ENCODE results near the gene CSNK1A1. TPM values are rescaled to one million over a fixed set of nuclear protein-coding genes. Genes with fewer than 3 reads are reported as not detected.
"Not testable (repeated sequence)": the region's sequence is repeated elsewhere in the genome, so short reads cannot be mapped to it uniquely, and the experiment has no call there.

CSNK1A1 gene
- total RNA-seq, 1 experiment from 2014 or later: 263 TPM

GRCh38 chr5:149444430-149444829 lies 106.8 kb downstream of the CSNK1A1 start:
- H3K27ac ChIP-seq (ENCODE audit: low read depth, low read length); intact Hi-C loops (cut with micrococcal nuclease); BruUV-seq (replicated peaks); H4K20me1 ChIP-seq (ENCODE audit: insufficient read depth); H3K4me3 ChIP-seq (replicated peaks in 1 of 2; ENCODE audit: low read depth in 1 of 2, low read length in 2 of 2); ATAC-seq; H3K4me2 ChIP-seq (ENCODE audit: low read length); H3K9ac ChIP-seq (ENCODE audit: low read length); H3K79me2 ChIP-seq (ENCODE audit: insufficient read depth, low read length); H3K9me3 ChIP-seq (ENCODE audit: control insufficient read depth in 1 of 2, insufficient read depth in 1 of 2, low read depth in 1 of 2, low read length in 2 of 2); DNase-seq (ENCODE audit: low read depth, low spot score); H3K27me3 ChIP-seq (ENCODE audit: insufficient read depth, low read length); H2AFZ ChIP-seq (ENCODE audit: low read depth, low read length, poor library complexity, severe bottlenecking); H3K36me3 ChIP-seq (ENCODE audit: control insufficient read depth in 1 of 2, insufficient read depth in 2 of 2, low read length in 2 of 2); H3K9me2 ChIP-seq (ENCODE audit: insufficient read depth): not testable (repeated sequence)
- ChIA-PET CTCF (interaction anchor here (1.8 to 3.4 kb wide), 2 partner anchors 10 to 174 kb away, joined by 7 to 30 read pairs; no protein-coding TSS in a partner anchor), POLR2A (interaction anchor here (0.7 to 2.8 kb wide), 3 partner anchors 10 to 118 kb away, joined by 3 to 12 read pairs (median 10); no protein-coding TSS in a partner anchor), RAD21 (ENCODE audit: low non-redundant PET in 1 of 2, low total read pairs in 2 of 2, uncharacterized antibody in 2 of 2, unreplicated experiment in 2 of 2) (interaction anchor here in 1 of 2 experiments (0.7 kb wide), 1 partner anchor 42 kb away, joined by 5 read pairs; no protein-coding TSS in a partner anchor)
- H3K4me1 ChIP-seq (ENCODE audit: control insufficient read depth in 1 of 2, insufficient read depth in 2 of 2, low read length in 2 of 2): peaks cover 30 to 75% of the 10 kb centered on the region in 2 experiments

- Histone ChIP-seq H3K9me3 (ENCODE audit: control insufficient read depth in 1 of 2, insufficient read depth in 1 of 2, low read depth in 1 of 2, low read length in 2 of 2) (no peaks in the 10 kb centered on the region), H3K4me1 (ENCODE audit: control insufficient read depth in 1 of 2, insufficient read depth in 2 of 2, low read length in 2 of 2) (peaks cover 41 to 77% of the 10 kb centered on the region in 2 experiments), H3K9me2 (ENCODE audit: insufficient read depth) (no peaks in the 10 kb centered on the region), H3K4me3 (replicated peaks in 1 of 2; ENCODE audit: low read depth in 1 of 2, low read length in 2 of 2) (no peak overlapping the region), H2AFZ (ENCODE audit: low read depth, low read length, poor library complexity, severe bottlenecking) (no peak overlapping the region), H3K9ac (ENCODE audit: low read length) (peak overlapping the region; percentile 16; the same call in 1 of the 2 replicates), H4K20me1 (ENCODE audit: insufficient read depth) (no peaks in the 10 kb centered on the region), H3K27me3 (ENCODE audit: insufficient read depth, low read length) (no peaks in the 10 kb centered on the region), H3K79me2 (ENCODE audit: insufficient read depth, low read length) (no peaks in the 10 kb centered on the region), H3K4me2 (ENCODE audit: low read length) (no peak overlapping the region), H3K27ac (ENCODE audit: low read depth, low read length) (no peak overlapping the region; the same call in 1 of the 2 replicates), H3K36me3 (ENCODE audit: control insufficient read depth in 1 of 2, insufficient read depth in 2 of 2, low read length in 2 of 2) (no peaks in the 10 kb centered on the region)
- intact Hi-C loops (cut with micrococcal nuclease): loop anchor here (2.0 kb wide), 1 partner anchor 176 kb away; no protein-coding TSS in a partner anchor
- BruUV-seq (replicated peaks): no TSS peak
- no peak for ATAC-seq
- POLR2A ChIA-PET: no interaction called here
- DNase-seq (ENCODE audit: low read depth, low spot score): no peak
- RAD21 ChIA-PET (ENCODE audit: low non-redundant PET in 1 of 2, low total read pairs in 2 of 2, uncharacterized antibody in 2 of 2, unreplicated experiment in 2 of 2): interaction anchor here in 1 of 2 experiments (1.2 kb wide), 1 partner anchor 122 kb away, joined by 4 read pairs; no protein-coding TSS in a partner anchor
- CTCF ChIA-PET: interaction anchor here (1.4 to 5.6 kb wide), 3 partner anchors 72 to 175 kb away, joined by 3 to 34 read pairs (median 22); no protein-coding TSS in a partner anchor
- TF ChIP-seq RAD21 (IDR thresholded peaks at IDR 0.05; ENCODE audit: low read depth): no peak
- TF ChIP-seq ELF1 (IDR thresholded peaks at IDR 0.05; ENCODE audit: borderline replicate concordance, low read depth): no peak
- TF ChIP-seq FOSL1 (IDR thresholded peaks at IDR 0.05; ENCODE audit: low read depth): no peak
- TF ChIP-seq ATF3 (IDR thresholded peaks at IDR 0.05): no peak
- TF ChIP-seq SRF (IDR thresholded peaks at IDR 0.05; ENCODE audit: low read depth): no peak
- no peak for TF ChIP-seq ZFX (IDR thresholded peaks at IDR 0.05)
- no peak for TF ChIP-seq SP1 (IDR thresholded peaks at IDR 0.05; ENCODE audit: low read depth)
- no peak for TF ChIP-seq YY1 (IDR thresholded peaks at IDR 0.05; ENCODE audit: extremely low read depth, insufficient replicate concordance, low read depth, low read length)
- TF ChIP-seq SIN3A (IDR thresholded peaks at IDR 0.05; ENCODE audit: low read depth): no peak
- TF ChIP-seq CBX3 (IDR thresholded peaks at IDR 0.05; ENCODE audit: low read depth): no peak
- no peak for TF ChIP-seq ZBTB33 (IDR thresholded peaks at IDR 0.05; ENCODE audit: extremely low read depth, insufficient replicate concordance, low read length)
- no peak for TF ChIP-seq TCF7L2 (IDR thresholded peaks at IDR 0.05; ENCODE audit: borderline replicate concordance, extremely low read depth, insufficient read depth, insufficient read length)
- no peak for TF ChIP-seq CEBPB (IDR thresholded peaks at IDR 0.05; ENCODE audit: low read depth)
- no peak for TF ChIP-seq ZNF274 (IDR thresholded peaks at IDR 0.05; ENCODE audit: low read depth, low read length)
- TF ChIP-seq REST (IDR thresholded peaks at IDR 0.05; ENCODE audit: low read depth): no peak
These were observed 108.0 kb downstream of the CSNK1A1 start for GRCh38 chr5:149443210-149443609.
